H9 (cell line): ENCODE results near the gene HNF4A. TPM values are rescaled to one million over a fixed set of nuclear protein-coding genes. Genes with fewer than 3 reads are reported as not detected.

ENCODE experiments used
- DNase-seq: peaks from one replicate; pipeline ENCODE4 v3.0.0-alpha.2; 2017
- H2AFZ ChIP-seq: one replicate; pipeline ENCODE4 v1.6.1; 2013; ENCODE audit warnings: mild to moderate bottlenecking, low read length, control low read depth, moderate library complexity
- H2AK5ac ChIP-seq: 2 replicates; pipeline ENCODE4 v1.6.1; 2013; ENCODE audit warnings: low read length, control low read depth, mixed read lengths; ENCODE audit not compliant: insufficient read length
- H2BK120ac ChIP-seq: one replicate; pipeline ENCODE4 v1.6.1; 2013; ENCODE audit warnings: low read depth, mild to moderate bottlenecking, low read length, control low read depth, inconsistent platforms; ENCODE audit not compliant: poor library complexity, severe bottlenecking
- H2BK12ac ChIP-seq: 2 replicates; pipeline ENCODE4 v1.6.1; 2013; ENCODE audit warnings: low read length, control low read depth, mixed read lengths, low read depth; ENCODE audit not compliant: insufficient read length
- H2BK15ac ChIP-seq: 2 replicates; pipeline ENCODE4 v1.6.1; 2013; ENCODE audit warnings: low read depth, low read length, control low read depth
- H2BK20ac ChIP-seq: one replicate; pipeline ENCODE4 v1.6.1; 2013; ENCODE audit warnings: low read depth, mild to moderate bottlenecking, low read length, control low read depth, inconsistent platforms; ENCODE audit not compliant: poor library complexity, severe bottlenecking
- H2BK5ac ChIP-seq: 2 replicates; pipeline ENCODE4 v1.6.1; 2013; ENCODE audit warnings: low read length, control low read depth, mixed read lengths; ENCODE audit not compliant: insufficient read length
- H3K14ac ChIP-seq: 2 replicates; pipeline ENCODE4 v1.6.1; 2013; ENCODE audit warnings: low read length, control low read depth; ENCODE audit not compliant: insufficient read depth
- H3K18ac ChIP-seq: 2 replicates; pipeline ENCODE4 v1.6.1; 2013; ENCODE audit warnings: low read depth, mild to moderate bottlenecking, mixed read lengths, low read length, control low read depth; ENCODE audit not compliant: insufficient read length
- H3K23ac ChIP-seq: 2 replicates; pipeline ENCODE4 v1.6.1; 2013; ENCODE audit warnings: low read length, control low read depth, mixed read lengths, low read depth; ENCODE audit not compliant: insufficient read length
- H3K23me2 ChIP-seq: 2 replicates; pipeline ENCODE4 v1.6.1; 2013; ENCODE audit warnings: low read depth, mild to moderate bottlenecking, mixed read lengths, low read length, control low read depth; ENCODE audit not compliant: insufficient read length, poor library complexity, severe bottlenecking
- H3K27ac ChIP-seq: 2 replicates; pipeline ENCODE4 v1.5.1; 2013; ENCODE audit warnings: low read length, control low read depth, mixed read lengths, low read depth; ENCODE audit not compliant: insufficient read length
- H3K27me3 ChIP-seq: 2 replicates; pipeline ENCODE4 v1.6.1; 2013; ENCODE audit warnings: low read length, control low read depth, inconsistent platforms; ENCODE audit not compliant: insufficient read depth
- H3K4ac ChIP-seq: 2 replicates; pipeline ENCODE4 v1.6.1; 2013; ENCODE audit warnings: low read depth, mild to moderate bottlenecking, control low read depth, inconsistent platforms, low read length, moderate library complexity
- H3K4me1 ChIP-seq: 2 replicates; pipeline ENCODE4 v1.6.1; 2013; ENCODE audit warnings: low read length, control low read depth, inconsistent platforms; ENCODE audit not compliant: insufficient read depth
- H3K4me2 ChIP-seq: 2 replicates; pipeline ENCODE4 v1.6.1; 2013; ENCODE audit warnings: low read length, control low read depth, mixed read lengths; ENCODE audit not compliant: insufficient read length, insufficient read depth
- H3K56ac ChIP-seq: 2 replicates; pipeline ENCODE4 v1.6.1; 2013; ENCODE audit warnings: low read depth, mild to moderate bottlenecking, mixed read lengths, low read length, control low read depth; ENCODE audit not compliant: insufficient read length
- H3K79me1 ChIP-seq: 2 replicates; pipeline ENCODE4 v1.6.1; 2013; ENCODE audit warnings: low read depth, mild to moderate bottlenecking, moderate library complexity, low read length, control low read depth, inconsistent platforms; ENCODE audit not compliant: insufficient read depth, poor library complexity, severe bottlenecking
- H3K79me2 ChIP-seq: 2 replicates; pipeline ENCODE4 v1.6.1; 2013; ENCODE audit warnings: low read length, control low read depth, inconsistent platforms; ENCODE audit not compliant: insufficient read depth
- H3K9ac ChIP-seq: 2 replicates; pipeline ENCODE4 v1.6.1; 2013; ENCODE audit warnings: low read length, control low read depth, mixed read lengths; ENCODE audit not compliant: insufficient read length; ENCODE audit errors: extremely low read depth
- H3K9me3 ChIP-seq: one replicate; pipeline ENCODE4 v1.6.1; 2013; ENCODE audit warnings: low read depth, low read length, inconsistent platforms; ENCODE audit not compliant: control insufficient read depth
- H3T11ph ChIP-seq: one replicate; pipeline ENCODE4 v1.6.1; 2013; ENCODE audit warnings: mild to moderate bottlenecking, low read length, control low read depth, inconsistent platforms
- H4K20me1 ChIP-seq: one replicate; pipeline ENCODE4 v1.6.1; 2013; ENCODE audit not compliant: control insufficient read depth, insufficient read length, insufficient read depth
- H4K5ac ChIP-seq: 2 replicates; pipeline ENCODE4 v1.6.1; 2013; ENCODE audit warnings: low read depth, mild to moderate bottlenecking, mixed read lengths, low read length, control low read depth; ENCODE audit not compliant: insufficient read length
- H4K8ac ChIP-seq: replicated peaks from 2 replicates; pipeline ENCODE4 v1.6.1; 2013; ENCODE audit warnings: low read length, control low read depth, mixed read lengths, low read depth; ENCODE audit not compliant: insufficient read length
- H4K91ac ChIP-seq: 2 replicates; pipeline ENCODE4 v1.6.1; 2013; ENCODE audit warnings: low read depth, mild to moderate bottlenecking, moderate library complexity, mixed read lengths, low read length, control low read depth; ENCODE audit not compliant: insufficient read length
- H3K27ac Mint-ChIP-seq, 3 experiments: 2 replicates in 2 of 3; 3 replicates in 1 of 3; pipeline ENCODE4 v1.8.0; 2020 to 2021; ENCODE audit warnings: mixed read lengths in 3 of 3, mild to moderate bottlenecking in 1 of 3, moderate library complexity in 1 of 3
- H3K27me3 Mint-ChIP-seq: 2 replicates; pipeline ENCODE4 v1.8.0; 2021; ENCODE audit warnings: low read depth, mild to moderate bottlenecking, moderate library complexity, mixed read lengths
- H3K36me3 Mint-ChIP-seq, 3 experiments: 2 replicates in 2 of 3; 3 replicates in 1 of 3; pipeline ENCODE4 v1.8.0; 2020 to 2021; ENCODE audit warnings: low read depth in 3 of 3, mixed read lengths in 3 of 3; ENCODE audit not compliant: insufficient read depth in 1 of 3
- H3K4me1 Mint-ChIP-seq, 2 experiments: 2 replicates each; pipeline ENCODE4 v1.8.0; 2020; ENCODE audit warnings: mixed read lengths in 2 of 2
- H3K4me3 Mint-ChIP-seq, 2 experiments: 2 replicates in 1 of 2; 3 replicates in 1 of 2; pipeline ENCODE4 v1.8.0; 2020 to 2021; ENCODE audit warnings: mild to moderate bottlenecking in 2 of 2, mixed read lengths in 2 of 2, moderate library complexity in 1 of 2
- H3K9me3 Mint-ChIP-seq, 2 experiments: 2 replicates in 1 of 2; 3 replicates in 1 of 2; pipeline ENCODE4 v1.8.0; 2020; ENCODE audit warnings: mild to moderate bottlenecking in 2 of 2, mixed read lengths in 2 of 2, moderate library complexity in 1 of 2
- WGBS: extraction: QIAGEN DNeasy Blood & Tissue Kit; methylation state at CpG from one replicate; pipeline ENCODE4 v1.1.7; 2013; ENCODE audit warnings: missing lambda C conversion rate, low lambda C conversion rate, mixed read lengths; ENCODE audit not compliant: insufficient read length; ENCODE audit errors: extremely low coverage; 5-methylcytosine and 5-hydroxymethylcytosine counted together
- total RNA-seq: library from RNA; stranded (reverse); gene quantifications from 2 replicates; pipeline ENCODE4 v1.2.1, GENCODE V29; 2021
- TF ChIP-seq, protein P1 (sequence below): fragments of 200-600 bp; sonication (generic); conservative IDR thresholded peaks from 3 replicates; pipeline ENCODE4 v1.8.0; 2021; ENCODE audit warnings: antibody characterized with exemption, mild to moderate bottlenecking

The HNF4A gene
- total RNA-seq, 1 experiment from 2014 or later: not detected

DNA sequence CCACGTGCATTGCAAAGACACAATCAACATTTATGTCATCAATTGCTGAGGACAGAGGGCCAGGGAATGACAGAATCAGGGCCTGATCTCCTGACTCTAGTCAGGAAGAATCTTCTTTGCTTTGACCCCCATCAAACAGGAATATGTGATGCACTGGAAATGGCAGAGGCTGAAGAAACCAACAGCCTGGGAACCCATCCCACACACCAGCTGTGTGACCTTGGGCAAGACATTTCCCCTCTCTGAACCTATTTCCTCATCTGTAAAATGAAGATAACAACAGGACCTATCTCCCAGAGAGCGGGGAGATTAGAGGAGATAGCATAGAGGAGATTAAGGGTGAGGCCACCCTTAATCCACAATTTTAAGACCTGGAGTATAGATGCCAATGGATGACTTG lies 1.5 kb downstream of the HNF4A start:
- H3K4me1 ChIP-seq: no peaks in the 10 kb centered on the region
- H3K14ac ChIP-seq: no peak overlapping the region
- no peaks in the 10 kb centered on the region for H3K79me2 ChIP-seq
- no peak overlapping the region for H2AK5ac ChIP-seq
- no CpG with 5 or more reads among the region's 2 CpGs for whole genome bisulfite sequencing
- Mint-ChIP-seq H3K36me3 (no peaks in the 10 kb centered on the region), H3K4me1 (peaks cover 4 to 10% of the 10 kb centered on the region in 2 experiments; a peak in 3 of 4 replicates), H3K27me3 (peaks cover 2% of the 10 kb centered on the region), H3K4me3 (no peak overlapping the region), H3K9me3 (no peaks in the 10 kb centered on the region; a peak in 1 of 5 replicates), H3K27ac (no peak overlapping the region)
- no peak overlapping the region for H4K8ac ChIP-seq
- no peak overlapping the region for H3K56ac ChIP-seq
- no peaks in the 10 kb centered on the region for H3K27me3 ChIP-seq
- H2AFZ ChIP-seq: no peak overlapping the region
- H2BK5ac ChIP-seq: no peak overlapping the region
- no peaks in the 10 kb centered on the region for H3K79me1 ChIP-seq
- no peak overlapping the region for H3K4me2 ChIP-seq
- no peak overlapping the region for H3K27ac ChIP-seq
- H2BK20ac ChIP-seq: no peak overlapping the region
- H3K23ac ChIP-seq: no peak overlapping the region
- H3K18ac ChIP-seq: no peak overlapping the region
- no peaks in the 10 kb centered on the region for H4K20me1 ChIP-seq
- no peak overlapping the region for H3T11ph ChIP-seq
- TF ChIP-seq, protein P1, sequence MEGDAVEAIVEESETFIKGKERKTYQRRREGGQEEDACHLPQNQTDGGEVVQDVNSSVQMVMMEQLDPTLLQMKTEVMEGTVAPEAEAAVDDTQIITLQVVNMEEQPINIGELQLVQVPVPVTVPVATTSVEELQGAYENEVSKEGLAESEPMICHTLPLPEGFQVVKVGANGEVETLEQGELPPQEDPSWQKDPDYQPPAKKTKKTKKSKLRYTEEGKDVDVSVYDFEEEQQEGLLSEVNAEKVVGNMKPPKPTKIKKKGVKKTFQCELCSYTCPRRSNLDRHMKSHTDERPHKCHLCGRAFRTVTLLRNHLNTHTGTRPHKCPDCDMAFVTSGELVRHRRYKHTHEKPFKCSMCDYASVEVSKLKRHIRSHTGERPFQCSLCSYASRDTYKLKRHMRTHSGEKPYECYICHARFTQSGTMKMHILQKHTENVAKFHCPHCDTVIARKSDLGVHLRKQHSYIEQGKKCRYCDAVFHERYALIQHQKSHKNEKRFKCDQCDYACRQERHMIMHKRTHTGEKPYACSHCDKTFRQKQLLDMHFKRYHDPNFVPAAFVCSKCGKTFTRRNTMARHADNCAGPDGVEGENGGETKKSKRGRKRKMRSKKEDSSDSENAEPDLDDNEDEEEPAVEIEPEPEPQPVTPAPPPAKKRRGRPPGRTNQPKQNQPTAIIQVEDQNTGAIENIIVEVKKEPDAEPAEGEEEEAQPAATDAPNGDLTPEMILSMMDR: no peak
- H3K4ac ChIP-seq: no peak overlapping the region
- H3K23me2 ChIP-seq: no peaks in the 10 kb centered on the region
- no peak overlapping the region for H2BK120ac ChIP-seq
- H3K9ac ChIP-seq: no peak overlapping the region
- no peaks in the 10 kb centered on the region for H3K9me3 ChIP-seq
- no peak overlapping the region for H4K91ac ChIP-seq
- H2BK15ac ChIP-seq: no peak overlapping the region
- no peak for DNase-seq
- no peak overlapping the region for H4K5ac ChIP-seq
- H2BK12ac ChIP-seq: no peak overlapping the region
